Measurements from ENCODE around the gene LLGL1.

LLGL1 gene

GRCh38 chr17:18225121-18225641 is at the start of gene LLGL1:
Gene LLGL1, plus strand, starts transcription at chr17:18225635. Its CDS starts 48 bp downstream, at chr17:18225683.
- peak; percentile 92 for DNase-seq

DNA sequence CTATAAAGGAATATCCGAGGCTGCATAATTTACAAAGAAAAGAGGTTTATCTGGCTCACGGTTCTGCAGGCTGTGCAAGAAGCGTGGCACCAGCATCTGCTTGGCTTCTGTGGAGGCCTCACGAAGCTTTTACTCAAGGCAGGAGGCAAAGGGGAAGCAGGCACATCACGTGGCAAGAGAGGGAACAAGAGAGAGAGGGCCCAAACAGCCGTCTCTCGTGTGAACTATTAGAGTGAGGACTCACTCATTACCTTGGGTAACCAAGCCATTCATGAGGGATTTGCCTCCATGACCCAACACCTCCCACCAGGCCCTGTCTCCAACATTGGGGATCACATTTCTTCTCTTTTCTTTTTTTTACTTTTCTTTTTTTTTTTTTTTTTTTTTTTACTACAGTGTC is 49.3 kb upstream of the LLGL1 start:
- DNase-seq: no peak

DNA sequence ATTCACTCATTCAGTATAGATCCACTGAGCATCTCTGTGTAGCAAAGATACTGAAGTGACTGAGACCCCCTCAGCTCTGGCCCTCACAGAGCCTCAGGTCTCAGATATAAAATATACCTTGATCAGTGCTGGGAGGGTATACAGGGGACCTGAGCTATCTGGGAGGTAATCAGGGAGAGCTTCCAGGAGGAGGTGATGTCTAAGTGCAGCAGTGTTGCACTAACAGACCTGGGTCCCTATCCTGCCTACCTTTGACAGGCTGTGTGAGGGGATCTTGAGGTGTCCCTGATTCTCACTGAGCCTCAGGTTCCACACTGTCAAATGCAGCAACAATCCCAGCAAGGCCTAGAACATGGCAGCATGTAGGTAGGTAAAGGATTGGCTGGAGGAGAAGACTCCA is 48.3 kb upstream of the LLGL1 start:
- no peak for DNase-seq

DNA sequence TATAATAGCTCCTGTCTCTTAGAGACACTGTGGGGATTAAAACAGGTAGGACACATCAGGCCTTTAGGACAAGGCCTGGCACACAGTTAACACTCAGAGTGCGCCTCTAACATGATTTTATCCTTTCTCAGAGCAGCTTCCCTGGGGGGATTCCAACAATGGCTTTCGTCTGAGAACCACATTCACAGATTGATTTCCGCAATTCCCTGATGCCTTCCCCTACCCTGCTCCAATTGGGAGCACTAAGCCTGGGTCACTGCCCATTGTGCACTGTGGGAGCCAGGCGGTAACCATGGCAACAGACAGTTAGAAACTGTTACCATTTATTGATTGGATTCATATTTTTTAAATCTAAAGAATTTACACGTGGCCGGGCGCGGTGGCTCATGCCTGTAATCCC is 47.7 kb upstream of the LLGL1 start:
- no peak for DNase-seq

GRCh38 chr17:18179196-18179595 is 46.2 kb upstream of the LLGL1 start:
- no peak for DNase-seq

GRCh38 chr17:18179804-18180203 is 45.6 kb upstream of the LLGL1 start:
- no peak for DNase-seq

GRCh38 chr17:18181358-18181757 is 44.1 kb upstream of the LLGL1 start:
- no peak for DNase-seq

DNA sequence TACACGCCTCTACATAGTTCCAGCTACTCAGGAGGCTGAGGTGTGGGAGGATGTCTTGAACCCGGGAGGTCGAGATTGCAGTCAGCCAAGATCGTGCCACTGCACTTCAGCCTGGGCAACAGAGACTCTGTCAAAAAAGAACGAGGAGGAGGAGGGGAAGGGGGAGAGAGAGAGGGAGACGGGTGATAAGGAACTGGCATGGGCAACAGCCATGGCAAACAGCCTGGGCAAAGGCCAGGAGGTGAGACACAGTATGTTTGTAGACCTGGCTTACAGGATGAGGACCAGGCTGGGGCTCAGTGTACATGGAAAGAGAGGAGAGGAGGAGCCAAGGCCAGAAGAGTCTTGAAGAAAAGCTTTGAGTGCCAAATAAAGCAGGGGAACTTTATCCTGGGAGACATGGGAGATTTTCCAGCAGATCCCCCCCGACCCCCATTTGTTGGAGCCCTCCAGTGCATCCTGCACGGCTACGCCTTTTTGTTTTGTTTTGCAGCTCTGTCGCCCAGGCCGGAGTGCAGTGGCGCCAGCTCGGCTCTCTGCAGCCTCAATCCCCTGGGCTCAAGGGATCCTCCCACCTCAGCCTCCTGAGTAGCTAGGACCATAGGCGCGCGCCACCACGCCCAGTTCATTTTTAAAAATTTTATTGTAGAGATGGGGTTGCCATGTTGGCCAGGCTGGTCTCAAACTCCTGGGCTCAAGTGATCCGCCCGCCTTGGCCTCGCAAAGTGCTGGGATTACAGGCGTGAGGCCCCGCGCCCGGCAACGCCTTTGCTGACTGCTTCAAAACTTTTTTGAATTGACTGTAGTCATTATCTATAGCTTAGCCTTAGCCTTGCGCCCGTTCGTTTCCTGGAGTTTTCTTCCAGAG is 43.1 kb upstream of the LLGL1 start:
- DNase-seq: no peak

DNA sequence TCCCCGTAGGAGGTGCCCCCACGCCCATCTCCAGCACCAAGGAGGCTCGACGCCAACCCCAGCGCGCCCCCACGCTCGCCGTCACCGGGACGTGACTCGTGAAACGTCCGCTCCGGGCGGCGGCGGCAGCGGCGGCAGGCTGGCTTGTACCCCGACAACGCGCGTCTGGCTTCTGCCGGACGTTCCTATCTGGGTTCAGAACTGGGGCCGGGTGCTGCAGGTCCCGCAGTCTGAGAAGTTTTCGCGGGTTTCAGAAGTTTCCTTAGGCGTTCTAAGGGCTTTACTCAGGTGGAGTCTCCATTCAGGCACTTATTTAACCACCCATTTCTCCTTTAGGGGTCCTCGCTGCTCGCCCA is 42.5 kb upstream of the LLGL1 start:
- DNase-seq: peak; percentile 59

DNA sequence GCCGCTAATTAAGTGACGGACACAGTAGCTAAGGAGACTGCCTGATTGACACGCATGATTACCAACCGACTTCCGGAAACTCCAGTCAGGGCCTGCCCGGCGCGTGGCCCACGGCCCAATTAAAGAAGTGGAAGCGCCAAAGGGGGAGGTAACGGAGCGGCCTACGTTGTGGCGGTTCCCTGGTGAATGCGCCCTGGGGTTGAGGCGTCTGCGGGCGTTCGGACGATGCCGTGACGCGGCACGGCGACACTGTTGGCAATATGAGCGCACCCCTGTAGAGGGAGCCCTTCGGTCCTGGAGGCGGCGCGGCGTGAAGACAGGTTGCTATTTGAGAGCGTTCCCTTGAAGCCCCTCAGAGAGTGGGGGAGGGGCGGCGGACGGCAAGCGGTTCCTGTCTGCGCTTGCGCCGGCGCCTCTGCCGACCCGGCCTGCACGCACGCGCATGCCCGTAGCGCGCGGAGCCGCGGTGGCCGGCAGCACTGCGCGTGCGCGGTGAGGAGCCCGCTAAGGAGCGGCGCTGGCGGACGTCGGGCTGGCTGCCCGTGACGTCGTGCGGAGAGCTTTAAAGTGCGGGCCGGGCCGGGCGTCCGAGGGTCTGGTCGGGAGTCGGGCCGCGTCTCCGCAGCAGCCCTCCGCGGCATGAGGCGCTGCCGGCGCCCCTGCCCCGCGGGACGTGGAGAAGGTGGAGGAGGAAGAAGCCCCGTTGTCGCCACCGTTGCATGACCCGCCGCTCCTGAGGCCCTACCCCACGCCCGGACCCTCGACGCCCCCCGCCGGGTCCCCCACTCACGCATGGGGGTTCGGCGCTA is 41.9 kb upstream of the LLGL1 start, which contains the start of gene ALKBH5:
ALKBH5 (plus strand) TSS at position 495 of the 809 bp plus-strand sequence. CDS start 416 bp downstream, outside the sequence.
- peak; percentile 97 for DNase-seq

GRCh38 chr17:18184143-18185031 is 41.0 kb upstream of the LLGL1 start:
- DNase-seq: no peak

- no peak for DNase-seq
Measured at GRCh38 chr17:18185391-18185790, 40.0 kb upstream of the LLGL1 start.

DNA sequence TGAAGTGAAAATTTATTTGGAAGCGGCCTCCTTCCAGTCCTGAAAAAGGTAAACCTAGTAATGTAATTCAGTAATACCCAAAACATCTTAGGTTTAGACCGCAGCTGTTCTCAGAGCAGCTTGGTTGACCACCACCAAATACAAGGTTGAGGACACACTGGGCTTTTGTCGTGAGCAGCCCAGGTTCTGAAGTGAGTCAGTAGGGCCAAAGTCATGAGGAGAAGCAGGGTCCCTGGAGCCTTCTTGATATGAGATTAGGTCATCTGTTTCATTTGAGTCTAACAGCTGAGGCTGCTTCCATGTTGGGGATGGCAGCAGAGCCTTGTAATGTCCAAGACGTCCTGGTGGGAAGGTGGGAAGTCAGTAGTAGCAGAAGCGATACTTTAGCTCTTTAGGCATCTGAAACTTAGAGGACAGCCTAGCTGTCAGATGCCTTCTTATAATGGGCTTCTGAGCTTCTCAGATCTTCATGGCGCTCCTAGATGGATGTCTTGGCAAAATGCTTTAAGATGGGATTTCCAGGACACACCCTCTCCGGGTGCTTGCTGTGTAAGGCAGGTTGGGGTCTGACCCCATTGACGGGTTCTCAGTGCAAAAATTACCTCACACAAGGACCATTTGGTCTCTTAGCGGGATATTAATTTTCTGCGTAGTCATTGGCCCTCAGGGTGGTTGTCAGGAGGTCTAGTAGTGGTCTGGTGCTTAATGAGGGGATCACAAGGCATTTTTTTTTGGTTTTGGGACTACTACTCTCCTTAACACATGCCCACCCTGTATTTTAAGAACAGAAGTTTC is 39.4 kb upstream of the LLGL1 start:
- no peak for DNase-seq

- DNase-seq: no peak
Measured at GRCh38 chr17:18186627-18186982, 38.8 kb upstream of the LLGL1 start.

DNA sequence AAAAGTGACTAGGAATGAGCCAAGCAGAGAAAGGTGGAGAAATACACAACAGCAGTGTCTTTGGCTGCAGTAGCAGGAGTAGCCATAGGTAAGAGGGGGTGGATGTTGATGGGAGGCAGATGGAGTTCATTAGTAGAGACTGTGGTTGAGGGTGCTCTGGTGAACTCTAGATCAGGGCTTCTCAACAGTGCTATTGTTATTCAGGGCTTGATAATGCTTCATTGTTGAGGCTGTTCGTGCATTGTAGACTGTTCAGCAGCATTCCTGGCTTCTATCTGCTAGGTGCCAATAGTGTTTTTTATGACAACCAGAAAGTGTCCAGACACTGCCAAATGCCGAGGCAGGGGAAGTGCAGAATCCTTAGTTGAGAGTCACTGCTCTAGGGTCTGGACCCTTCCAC is 38.2 kb upstream of the LLGL1 start:
- no peak for DNase-seq

GRCh38 chr17:18187821-18188761 is 37.3 kb upstream of the LLGL1 start:
- DNase-seq: no peak

DNA sequence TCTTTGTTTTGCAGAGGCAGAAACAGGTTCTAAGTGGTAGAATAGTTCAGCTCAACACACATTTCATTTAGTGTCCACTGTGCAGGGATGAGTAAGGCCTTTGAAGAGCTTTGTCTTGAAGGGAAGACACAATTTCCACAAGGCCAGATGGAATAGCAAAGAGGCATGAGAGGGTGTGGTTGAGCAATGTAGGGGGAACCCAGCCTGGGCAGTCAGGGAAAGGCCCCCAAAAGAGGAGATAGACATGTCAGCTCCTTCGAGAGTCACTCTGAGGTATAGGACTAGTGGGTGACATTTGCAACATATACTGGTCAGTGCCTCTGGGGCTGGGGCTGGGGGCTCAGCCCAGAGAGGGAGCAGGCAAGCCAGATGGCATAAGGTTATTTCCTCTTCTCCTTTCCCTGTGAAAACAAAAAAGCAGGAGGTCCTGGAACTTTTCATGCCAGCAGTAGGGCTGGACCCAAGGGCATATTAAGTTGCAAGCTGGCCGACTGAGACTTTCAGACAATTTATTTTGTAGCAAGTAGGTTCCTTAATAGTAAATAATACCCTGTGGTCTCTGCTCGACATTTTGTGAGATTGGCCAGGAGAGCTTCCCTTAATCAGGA is 34.7 kb upstream of the LLGL1 start:
- no peak for DNase-seq

DNA sequence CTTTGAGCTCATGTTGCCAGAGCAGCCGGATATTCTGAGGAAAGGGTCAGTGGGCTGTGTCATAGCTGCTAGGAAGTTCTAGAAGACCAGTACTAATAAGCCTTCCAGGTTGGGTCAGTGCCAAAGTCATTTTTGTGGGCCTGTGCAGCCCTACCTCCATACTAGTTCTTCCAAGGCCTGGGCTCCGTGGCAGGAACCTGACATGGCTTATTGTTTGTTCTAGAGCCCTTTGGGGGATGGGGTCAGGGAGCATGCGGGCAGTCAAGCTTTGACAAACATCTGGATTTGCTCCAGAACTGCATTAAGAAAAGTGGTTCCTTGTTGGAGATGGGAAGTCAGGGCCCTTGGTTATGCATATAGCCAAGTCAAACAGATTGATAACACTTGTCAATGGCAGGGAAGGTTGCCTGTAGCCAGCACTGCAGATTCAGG is 34.2 kb upstream of the LLGL1 start:
- DNase-seq: no peak

DNA sequence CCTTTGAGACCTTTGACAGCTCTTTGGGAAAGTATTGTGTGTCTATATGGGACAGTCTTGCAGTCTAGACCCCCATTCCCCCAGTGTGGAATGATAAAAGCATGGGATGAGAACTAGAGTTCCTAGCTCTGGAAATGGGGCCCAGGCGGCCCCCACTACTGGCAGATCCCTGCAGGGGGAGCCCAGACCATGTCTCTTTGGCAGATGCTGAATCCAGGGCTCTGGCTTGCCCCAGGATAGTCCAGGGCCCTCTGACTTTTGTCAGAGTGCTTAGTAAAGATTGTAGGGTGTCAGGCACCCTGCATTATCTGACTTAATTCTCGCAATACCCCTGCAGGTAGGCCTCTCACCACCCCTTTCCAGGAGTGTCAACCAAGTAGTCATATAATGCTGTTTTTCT is 33.5 kb upstream of the LLGL1 start:
- DNase-seq: no peak

DNA sequence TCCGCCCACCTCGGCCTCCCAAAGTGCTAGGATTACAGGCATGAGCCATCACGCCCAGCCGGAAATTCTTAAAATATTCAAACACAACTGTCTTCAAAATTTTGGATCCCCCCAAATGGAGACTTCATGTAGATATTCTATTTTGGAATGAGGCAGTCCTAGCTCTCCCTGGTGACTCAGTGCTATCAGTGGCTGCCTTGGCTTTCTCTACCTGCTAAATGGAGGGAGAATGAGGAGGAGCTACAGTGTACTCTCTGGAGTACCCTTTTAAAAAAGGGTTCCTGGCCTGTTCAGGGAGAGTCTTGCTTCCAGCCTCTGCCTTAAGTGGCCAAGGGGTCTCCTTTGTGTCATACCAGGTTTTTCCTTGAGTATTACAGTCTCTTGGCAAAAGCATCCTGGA is 31.0 kb upstream of the LLGL1 start:
- DNase-seq: no peak
